ENCODE results near the gene NPHP1. TPM values are rescaled to one million over a fixed set of nuclear protein-coding genes. Genes with fewer than 3 reads are reported as not detected.
A peak's percentile ranks its signal among the peaks of the same experiment; 100 is the strongest.
"Not testable (repeated sequence)": the region's sequence is repeated elsewhere in the genome, so short reads cannot be mapped to it uniquely, and the experiment has no call there.

The NPHP1 gene
- total RNA-seq, 1 donor from 2014 or later, result 4.1 TPM

DNA sequence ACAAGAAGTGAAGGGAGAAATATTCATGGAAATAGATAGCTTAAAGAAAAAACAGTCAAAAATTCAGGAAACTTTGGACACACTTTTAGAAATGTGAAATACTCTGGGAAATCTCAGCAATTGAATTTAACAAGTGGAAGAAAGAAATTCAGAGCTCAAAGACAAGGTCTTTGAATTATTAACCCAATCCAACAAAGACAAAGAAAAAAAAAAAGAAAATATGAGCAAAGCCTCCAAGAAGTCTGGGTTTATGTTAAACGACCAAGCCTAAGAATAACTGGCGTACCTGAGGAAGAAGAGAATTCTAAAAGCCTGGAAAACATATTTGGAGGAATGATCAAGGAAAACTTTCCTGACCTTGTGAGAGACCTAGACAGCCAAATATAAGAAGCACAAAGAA lies 96.5 kb downstream of the NPHP1 start:
- intact Hi-C loops (cut with micrococcal nuclease); DNase-seq; ATAC-seq: not testable (repeated sequence)

- intact Hi-C loops (cut with micrococcal nuclease), result no loop called here
- DNase-seq (no peak), ATAC-seq (no peak)
Observed at GRCh38 chr2:110107092-110108079, 97.4 kb downstream of the NPHP1 start.

DNA sequence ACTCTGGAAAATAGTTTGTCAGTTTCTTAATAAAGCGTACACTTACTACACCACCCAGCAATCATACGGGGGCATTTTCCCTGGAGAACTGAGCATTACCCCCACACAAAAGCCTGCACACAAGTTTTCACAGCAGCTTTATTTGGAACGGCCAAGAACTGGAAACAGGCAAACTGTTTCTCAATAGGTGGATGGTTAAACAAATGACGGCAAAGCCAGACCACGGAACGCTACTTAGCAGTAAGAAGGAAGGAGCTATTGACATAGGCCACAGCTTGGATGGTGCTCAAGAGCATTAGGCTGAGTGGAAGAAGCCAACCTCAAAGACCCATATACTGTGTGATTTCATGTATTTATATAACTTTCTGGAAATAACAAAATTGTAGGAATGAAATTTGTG lies 98.2 kb downstream of the NPHP1 start:
- no peak for ATAC-seq
- DNase-seq, result no peak
- intact Hi-C loops (cut with micrococcal nuclease), result no loop called here

DNA sequence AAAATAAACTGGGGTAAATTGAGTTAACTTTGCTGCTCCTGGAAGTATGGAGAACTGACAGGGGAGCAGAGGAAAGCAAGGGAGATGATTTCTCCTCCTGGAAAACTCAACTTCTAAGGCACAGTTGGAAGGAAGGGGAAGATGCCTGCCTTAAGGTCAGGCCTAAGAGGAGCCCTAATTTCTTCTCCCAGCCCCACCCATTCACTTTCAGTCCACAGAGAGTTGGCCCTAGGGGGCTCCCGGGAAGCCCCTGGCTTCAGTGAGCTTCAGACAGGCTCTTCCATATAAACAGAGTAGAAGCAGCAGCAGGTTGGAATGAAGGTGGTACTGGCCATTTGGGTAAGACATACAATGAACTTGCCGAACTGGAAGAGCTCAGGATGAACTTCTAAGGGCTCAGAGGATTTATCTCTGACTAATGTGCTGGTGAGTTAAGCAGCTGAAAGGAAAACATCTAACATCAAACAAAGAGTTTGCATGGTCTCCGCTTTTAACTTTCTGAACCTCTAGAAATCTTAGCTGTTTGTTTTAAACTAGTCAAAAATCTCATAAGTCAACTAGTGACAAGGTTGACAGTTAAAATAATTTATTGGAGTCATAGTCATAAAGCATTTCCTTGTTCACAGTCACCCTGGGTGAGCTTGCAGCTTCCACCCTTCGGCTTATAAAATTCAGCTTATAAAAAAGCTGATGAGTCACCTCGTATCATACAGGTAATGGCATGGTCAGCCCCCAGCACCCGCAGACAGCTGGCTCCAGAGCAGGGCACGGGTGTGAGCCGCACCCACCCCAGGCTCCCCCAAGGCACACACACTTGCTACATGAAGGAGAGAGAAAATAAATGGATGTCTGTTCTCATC lies 99.0 kb downstream of the NPHP1 start:
- no peak for DNase-seq
- intact Hi-C loops (cut with micrococcal nuclease), result no loop called here
- no peak for ATAC-seq

- ATAC-seq, result no peak
- intact Hi-C loops (cut with micrococcal nuclease), result no loop called here
- no peak for DNase-seq
Observed at GRCh38 chr2:110105183-110105582, 99.6 kb downstream of the NPHP1 start.

- intact Hi-C loops (cut with micrococcal nuclease), result no loop called here
- DNase-seq (no peak), ATAC-seq (no peak)
Observed at GRCh38 chr2:110104025-110104771, 100.6 kb downstream of the NPHP1 start.

DNA sequence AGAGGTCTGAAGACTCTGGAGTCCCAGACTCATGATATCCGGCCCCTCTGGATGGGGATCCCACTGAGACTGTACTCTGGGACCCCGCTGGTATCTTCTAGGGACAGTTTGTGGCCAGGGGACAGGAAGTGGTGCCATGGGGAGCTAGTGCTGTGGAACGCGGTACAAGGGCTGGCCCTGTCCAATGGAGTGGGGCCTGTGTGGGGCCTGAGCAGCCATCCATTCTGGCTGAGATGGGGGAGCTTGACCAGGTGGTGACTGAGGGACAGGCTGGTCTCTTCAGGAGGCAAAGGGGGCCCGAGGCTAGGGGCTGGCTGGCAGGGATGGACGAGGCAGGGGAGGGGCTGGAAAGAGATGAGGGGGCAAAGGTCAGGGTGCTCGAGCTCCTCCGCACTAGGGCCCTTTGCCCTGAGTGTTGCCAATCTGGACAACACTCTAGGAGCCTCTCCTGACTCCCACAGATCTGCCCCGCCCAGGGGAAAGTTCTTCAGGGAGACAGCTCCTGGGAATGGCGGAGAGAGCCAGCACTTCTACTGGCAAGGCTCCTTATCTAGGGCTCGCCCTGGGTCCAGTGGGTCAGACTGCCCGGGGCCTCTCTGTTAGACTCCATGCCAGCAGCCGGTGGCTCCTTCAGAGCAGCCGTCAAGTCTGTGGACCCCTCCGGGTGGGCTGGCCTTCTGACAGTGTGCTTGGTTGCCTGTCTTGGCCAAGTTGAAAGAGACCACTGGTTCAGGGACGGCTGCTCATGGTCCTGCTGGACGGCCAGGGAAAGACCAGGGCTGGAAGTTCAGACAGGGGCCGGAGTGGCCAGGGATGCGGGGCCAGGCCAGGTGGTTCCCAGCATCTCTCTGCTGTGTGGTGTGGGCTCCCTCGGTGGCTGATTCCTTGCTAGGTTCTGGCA lies 101.5 kb downstream of the NPHP1 start:
- intact Hi-C loops (cut with micrococcal nuclease), result no loop called here
- ATAC-seq (no peak), DNase-seq (no peak)

DNA sequence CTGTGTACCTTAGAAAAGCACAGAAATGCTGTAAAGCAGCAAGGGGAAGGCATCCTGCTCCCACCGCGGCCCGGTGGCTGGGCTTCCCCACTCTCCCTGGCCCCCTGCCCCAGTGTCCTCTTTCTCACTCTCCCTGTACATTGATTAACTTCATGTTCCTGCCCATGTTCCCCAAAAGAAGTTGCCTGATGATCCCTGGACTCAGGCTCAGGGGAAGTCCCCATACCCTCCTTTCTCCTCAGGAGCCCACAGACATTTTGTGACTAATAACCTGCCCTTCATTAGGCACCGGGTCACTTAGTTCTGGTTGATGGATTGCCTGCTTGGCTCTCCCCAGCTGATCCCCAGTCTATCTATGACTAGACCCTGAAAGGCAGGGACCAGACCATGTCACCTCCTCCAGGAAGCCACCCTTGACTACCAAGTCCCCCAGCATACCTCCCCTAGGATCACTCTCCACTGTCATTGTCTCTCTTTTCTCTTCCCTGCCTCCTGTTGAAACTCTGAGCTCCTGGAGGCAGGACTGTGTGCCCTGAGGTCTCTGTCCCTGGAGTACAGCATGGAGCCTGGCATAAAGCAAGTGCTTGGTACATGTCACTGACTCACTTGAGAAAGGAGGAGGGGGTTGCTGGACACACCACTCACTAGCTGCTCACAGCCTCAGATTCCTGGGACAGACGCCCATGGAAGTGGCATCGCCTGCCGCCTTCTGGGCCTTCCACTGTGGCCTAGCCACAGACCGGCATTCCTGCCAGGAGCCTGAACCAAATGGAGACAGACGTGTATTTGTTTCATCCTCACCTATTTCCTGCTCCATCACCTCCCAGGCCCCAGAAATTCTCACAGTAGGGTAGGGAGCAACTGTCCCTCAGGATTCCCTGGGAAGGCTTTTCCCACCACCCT lies 102.7 kb downstream of the NPHP1 start:
- ATAC-seq, result no peak
- intact Hi-C loops (cut with micrococcal nuclease), result no loop called here
- peak; percentile 36 for DNase-seq

DNA sequence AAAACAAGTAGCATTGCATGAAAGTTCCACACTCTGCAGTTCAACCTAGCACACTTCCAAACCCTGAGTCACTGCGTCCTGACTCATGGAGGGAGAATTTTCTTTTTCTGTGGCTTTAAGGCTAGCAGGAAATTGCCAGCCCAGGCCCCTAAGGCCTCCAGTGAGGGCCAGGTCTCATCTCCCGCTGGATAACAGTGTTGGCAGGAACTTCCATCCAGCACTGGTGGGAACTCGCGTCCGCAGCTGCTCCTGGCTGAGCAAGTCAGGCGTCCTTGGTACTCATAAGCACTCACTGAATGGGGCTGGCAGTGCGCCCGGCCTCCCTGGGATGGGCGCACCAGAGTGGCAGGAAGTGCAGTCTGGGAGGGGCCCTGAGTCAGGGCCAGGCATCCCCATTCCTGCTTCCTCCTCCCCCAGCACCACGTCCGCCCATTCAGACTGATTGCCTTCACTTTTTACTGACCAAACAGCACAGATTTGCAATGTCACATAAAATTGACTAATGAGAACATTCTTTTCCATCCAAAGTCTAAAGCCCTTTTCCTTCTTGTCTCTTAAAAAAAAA lies 103.5 kb downstream of the NPHP1 start:
- DNase-seq (peak; percentile 99), ATAC-seq (peak; percentile 96)
- intact Hi-C loops (cut with micrococcal nuclease), result no loop called here

- DNase-seq; intact Hi-C loops (cut with micrococcal nuclease): not testable (repeated sequence)
- peak; percentile 1 for ATAC-seq
Observed at GRCh38 chr2:110100880-110101279, 103.9 kb downstream of the NPHP1 start.

DNA sequence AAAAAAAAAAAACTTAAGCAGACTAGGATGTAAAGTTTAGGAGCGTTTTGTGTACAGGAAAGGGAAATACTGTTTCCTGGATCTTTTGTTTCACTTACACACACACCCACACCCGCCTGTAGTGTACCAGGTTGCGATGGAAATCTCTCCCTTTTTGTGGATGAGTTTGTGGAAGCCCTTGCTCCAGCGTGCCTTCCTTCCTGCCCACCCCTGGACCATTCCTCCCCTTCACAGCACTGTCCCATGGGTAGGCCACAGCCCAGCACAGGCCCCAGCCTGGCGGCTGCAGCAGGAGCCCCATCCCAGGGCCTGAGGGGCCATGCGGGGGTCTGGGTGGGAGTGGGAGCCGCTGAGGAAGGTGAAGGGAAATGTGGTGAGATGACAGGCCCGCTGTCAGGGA lies 104.3 kb downstream of the NPHP1 start:
- intact Hi-C loops (cut with micrococcal nuclease), result no loop called here
- ATAC-seq (peak; percentile 5), DNase-seq (no peak)

GRCh38 chr2:110099471-110100225 lies 105.2 kb downstream of the NPHP1 start:
- ATAC-seq (no peak), DNase-seq (no peak)
- intact Hi-C loops (cut with micrococcal nuclease), result no loop called here

DNA sequence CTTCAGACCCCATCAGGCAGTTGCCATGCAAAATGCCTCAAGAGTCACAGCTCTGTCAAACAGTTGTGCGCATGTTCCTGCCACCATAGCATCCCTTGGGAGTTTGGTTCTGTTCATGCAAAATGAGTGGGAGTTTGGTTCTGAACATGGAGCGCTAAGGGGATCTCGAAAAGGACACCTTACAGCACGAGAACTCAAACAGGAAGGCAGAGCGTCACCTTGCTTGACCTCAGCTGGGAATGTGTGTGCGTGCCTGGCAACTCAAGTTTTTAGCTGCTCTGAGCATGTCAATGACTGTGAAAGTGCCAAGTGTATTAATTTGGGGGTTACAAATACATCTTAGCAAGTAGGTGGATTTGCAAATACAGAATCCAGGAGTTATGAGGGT lies 105.8 kb downstream of the NPHP1 start:
- ATAC-seq, result no peak
- intact Hi-C loops (cut with micrococcal nuclease), result no loop called here
- DNase-seq, result no peak

GRCh38 chr2:110097506-110098220 lies 107.2 kb downstream of the NPHP1 start:
- DNase-seq (no peak), ATAC-seq (no peak)
- intact Hi-C loops (cut with micrococcal nuclease), result no loop called here

GRCh38 chr2:110095994-110096633 lies 108.7 kb downstream of the NPHP1 start:
- intact Hi-C loops (cut with micrococcal nuclease), result no loop called here
- ATAC-seq (no peak), DNase-seq (peak; percentile 23)

Measured in left ventricle myocardium superior (tissue), 1 donor.